Measurements from ENCODE around the gene SDR39U1. TPM values are rescaled to one million over a fixed set of nuclear protein-coding genes. Genes with fewer than 3 reads are reported as not detected.

Gene SDR39U1
- total RNA-seq, 5 donors from 2014 or later (not counting 1 experiment from before 2014, with no cell fraction given) = 79.6 to 154 (median 109) TPM

GRCh38 chr14:24398653-24399446, 43.7 kb downstream of the SDR39U1 start, which contains the start of gene NYNRIN:
Gene NYNRIN (plus strand): TSS chr14:24399003. CDS start chr14:24399247, 244 bp downstream.
- Mint-ChIP-seq H3K4me3 (peak within 1 kb of the TSS; percentile 58 to 79 (median 64)), H3K27me3 (peaks cover 6 to 15% of the 10 kb centered on the region in 2 donors), H3K36me3 (no peaks in the 10 kb centered on the region), H3K9me3 (no peaks in the 10 kb centered on the region), H3K4me1 (peaks cover 6 to 10% (median 7%) of the 10 kb centered on the region in 3 donors), H3K27ac (no peak within 1 kb of the TSS)
- CTCF ChIA-PET = interaction anchor here (0.6 to 1.2 kb wide), 6 partner anchors 32 to 243 kb away, joined by 3 to 8 read pairs (median 5); no protein-coding TSS in a partner anchor
- Histone ChIP-seq H3K4me1 (ENCODE audit: control insufficient read depth in 1 of 2, extremely low read depth in 1 of 2, insufficient read depth in 2 of 2, low read length in 2 of 2) (peaks cover 5 to 15% of the 10 kb centered on the region in 2 experiments), H3K4me3 (ENCODE audit: control insufficient read depth in 1 of 2, extremely low read depth in 1 of 2, low read length in 1 of 2) (peak within 1 kb of the TSS; percentile 47 to 64), H3K27ac (ENCODE audit: low read length) (no peak within 1 kb of the TSS), H3K36me3 (ENCODE audit: control insufficient read depth in 2 of 2, extremely low read depth in 1 of 2, insufficient read depth in 1 of 2, low read length in 1 of 2) (no peaks in the 10 kb centered on the region), H3K27me3 (replicated peaks in 1 of 2; ENCODE audit: control insufficient read depth in 2 of 2, extremely low read depth in 1 of 2, insufficient read depth in 2 of 2, low read length in 1 of 2) (peaks cover 0 to 22% of the 10 kb centered on the region in 2 experiments), H3K9me3 (no peaks in the 10 kb centered on the region)
- POLR2A ChIA-PET = interaction anchor here (0.5 to 0.7 kb wide), 2 partner anchors 204 to 227 kb away, joined by 4 to 6 read pairs; partner anchors contain the start of gene TM9SF1 (in 1 of the 2)
- ATAC-seq (replicated peaks in 1 of 4) (peak; percentile 84 to 92 (median 89)), DNase-seq (peak in 30 of 35 experiments; percentile 4 to 45 (median 21))
- WGBS (ENCODE audit: insufficient coverage) = 4% methylated on average over 39 of the region's 57 CpGs

- Mint-ChIP-seq H3K27ac (no peak overlapping the region), H3K9me3 (no peaks in the 10 kb centered on the region), H3K4me1 (peaks cover 6 to 10% (median 7%) of the 10 kb centered on the region in 3 donors), H3K27me3 (peaks cover 4 to 9% of the 10 kb centered on the region in 2 donors), H3K4me3 (peak overlapping the region in 1 of 3 donors; percentile 50), H3K36me3 (no peaks in the 10 kb centered on the region)
- ATAC-seq (replicated peaks in 1 of 4) (no peak), DNase-seq (no peak)
- CTCF ChIA-PET = interaction anchor here (0.7 to 1.2 kb wide), 3 partner anchors 33 to 242 kb away, joined by 5 to 8 read pairs (median 5); no protein-coding TSS in a partner anchor
- POLR2A ChIA-PET = interaction anchor here in 1 of 2 donors (0.7 kb wide), 1 partner anchor 203 kb away, joined by 6 read pairs; the partner anchor contains the start of gene TM9SF1
- Histone ChIP-seq H3K27ac (ENCODE audit: low read length) (no peak overlapping the region), H3K4me3 (ENCODE audit: control insufficient read depth in 1 of 2, extremely low read depth in 1 of 2, low read length in 1 of 2) (no peak overlapping the region), H3K36me3 (ENCODE audit: control insufficient read depth in 2 of 2, extremely low read depth in 1 of 2, insufficient read depth in 1 of 2, low read length in 1 of 2) (no peaks in the 10 kb centered on the region), H3K9me3 (no peaks in the 10 kb centered on the region), H3K4me1 (ENCODE audit: control insufficient read depth in 1 of 2, extremely low read depth in 1 of 2, insufficient read depth in 2 of 2, low read length in 2 of 2) (peaks cover 5 to 15% of the 10 kb centered on the region in 2 experiments), H3K27me3 (replicated peaks in 1 of 2; ENCODE audit: control insufficient read depth in 2 of 2, extremely low read depth in 1 of 2, insufficient read depth in 2 of 2, low read length in 1 of 2) (peaks cover 0 to 22% of the 10 kb centered on the region in 2 experiments)
- WGBS (ENCODE audit: insufficient coverage) = no CpG with 5 or more reads among the region's 7 CpGs
These were observed 44.3 kb downstream of the SDR39U1 start for GRCh38 chr14:24398293-24398652.

- H3K4me3 Mint-ChIP-seq = peak overlapping the region in 2 of 3 donors; percentile 2 to 50
These were observed 44.8 kb downstream of the SDR39U1 start for GRCh38 chr14:24397639-24398292.

GRCh38 chr14:24395609-24396582, 46.7 kb downstream of the SDR39U1 start:
- ChIA-PET CTCF (interaction anchor here in 1 of 2 donors (0.7 kb wide), 1 partner anchor 1472 kb away, joined by 3 read pairs; no protein-coding TSS in a partner anchor), POLR2A (no interaction called here)
- Mint-ChIP-seq H3K27ac (no peak overlapping the region), H3K4me3 (no peak overlapping the region), H3K27me3 (peaks cover 5 to 13% of the 10 kb centered on the region in 2 donors), H3K4me1 (peaks cover 6 to 10% (median 7%) of the 10 kb centered on the region in 3 donors), H3K9me3 (no peaks in the 10 kb centered on the region), H3K36me3 (no peaks in the 10 kb centered on the region)
- Histone ChIP-seq H3K4me1 (ENCODE audit: control insufficient read depth in 1 of 2, extremely low read depth in 1 of 2, insufficient read depth in 2 of 2, low read length in 2 of 2) (peaks cover 5 to 15% of the 10 kb centered on the region in 2 experiments), H3K36me3 (ENCODE audit: control insufficient read depth in 2 of 2, extremely low read depth in 1 of 2, insufficient read depth in 1 of 2, low read length in 1 of 2) (no peaks in the 10 kb centered on the region), H3K27me3 (replicated peaks in 1 of 2; ENCODE audit: control insufficient read depth in 2 of 2, extremely low read depth in 1 of 2, insufficient read depth in 2 of 2, low read length in 1 of 2) (peaks cover 0 to 25% of the 10 kb centered on the region in 2 experiments), H3K9me3 (no peaks in the 10 kb centered on the region), H3K4me3 (ENCODE audit: control insufficient read depth in 1 of 2, extremely low read depth in 1 of 2, low read length in 1 of 2) (no peak overlapping the region), H3K27ac (ENCODE audit: low read length) (no peak overlapping the region)
- ATAC-seq (replicated peaks in 1 of 4) (no peak), DNase-seq (peak in 1 of 35 experiments; percentile 15)
- WGBS (ENCODE audit: insufficient coverage) = 53% methylated on average over 2 of the region's 8 CpGs

More at GRCh38 chr14:24397639-24398292, 44.8 kb downstream of the SDR39U1 start:
- Mint-ChIP-seq H3K27me3 (peaks cover 0 to 8% of the 10 kb centered on the region in 2 donors), H3K4me1 (peaks cover 6 to 10% (median 7%) of the 10 kb centered on the region in 3 donors), H3K27ac (no peak overlapping the region), H3K36me3 (no peaks in the 10 kb centered on the region), H3K9me3 (no peaks in the 10 kb centered on the region)
- 89% methylated on average over 4 of the region's 6 CpGs for WGBS (ENCODE audit: insufficient coverage)
- H3K27ac ChIP-seq (ENCODE audit: low read length) = no peak overlapping the region
- H3K9me3 ChIP-seq = no peaks in the 10 kb centered on the region
- H3K4me1 ChIP-seq (ENCODE audit: control insufficient read depth in 1 of 2, extremely low read depth in 1 of 2, insufficient read depth in 2 of 2, low read length in 2 of 2) = peaks cover 5 to 15% of the 10 kb centered on the region in 2 experiments
- ATAC-seq (replicated peaks in 1 of 4) = no peak
- DNase-seq = no peak
- H3K27me3 ChIP-seq (replicated peaks in 1 of 2; ENCODE audit: control insufficient read depth in 2 of 2, extremely low read depth in 1 of 2, insufficient read depth in 2 of 2, low read length in 1 of 2) = peaks cover 0 to 22% of the 10 kb centered on the region in 2 experiments
- CTCF ChIA-PET = no interaction called here
- H3K4me3 ChIP-seq (ENCODE audit: control insufficient read depth in 1 of 2, extremely low read depth in 1 of 2, low read length in 1 of 2) = no peak overlapping the region
- H3K36me3 ChIP-seq (ENCODE audit: control insufficient read depth in 2 of 2, extremely low read depth in 1 of 2, insufficient read depth in 1 of 2, low read length in 1 of 2) = no peaks in the 10 kb centered on the region
- POLR2A ChIA-PET = no interaction called here

GRCh38 chr14:24394275-24394674, 48.3 kb downstream of the SDR39U1 start:
- H3K9me3 Mint-ChIP-seq = no peaks in the 10 kb centered on the region
- ChIA-PET CTCF (interaction anchor here in 1 of 2 donors (0.6 kb wide), 1 partner anchor 31 kb away, joined by 3 read pairs; no protein-coding TSS in a partner anchor), POLR2A (no interaction called here)
- no CpG with 5 or more reads among the region's 3 CpGs for WGBS (ENCODE audit: insufficient coverage)
- Histone ChIP-seq H3K9me3 (no peaks in the 10 kb centered on the region), H3K27ac (ENCODE audit: low read length) (no peak overlapping the region), H3K4me3 (ENCODE audit: control insufficient read depth in 1 of 2, extremely low read depth in 1 of 2, low read length in 1 of 2) (no peak overlapping the region), H3K36me3 (ENCODE audit: control insufficient read depth in 2 of 2, extremely low read depth in 1 of 2, insufficient read depth in 1 of 2, low read length in 1 of 2) (no peaks in the 10 kb centered on the region), H3K27me3 (replicated peaks in 1 of 2; ENCODE audit: control insufficient read depth in 2 of 2, extremely low read depth in 1 of 2, insufficient read depth in 2 of 2, low read length in 1 of 2) (peaks cover 0 to 19% of the 10 kb centered on the region in 2 experiments), H3K4me1 (ENCODE audit: control insufficient read depth in 1 of 2, extremely low read depth in 1 of 2, insufficient read depth in 2 of 2, low read length in 2 of 2) (peaks cover 2 to 8% of the 10 kb centered on the region in 2 experiments)
- no peak overlapping the region for H3K4me3 Mint-ChIP-seq
- no peak for ATAC-seq (replicated peaks in 1 of 4)
- H3K36me3 Mint-ChIP-seq = no peaks in the 10 kb centered on the region
- peaks cover 5 to 17% of the 10 kb centered on the region in 2 donors for H3K27me3 Mint-ChIP-seq
- H3K4me1 Mint-ChIP-seq = peaks cover 1 to 2% (median 2%) of the 10 kb centered on the region in 3 donors
- H3K27ac Mint-ChIP-seq = no peak overlapping the region
- no peak for DNase-seq
